CD4-positive, alpha-beta T cell (primary cell): ENCODE measurements around the gene CDK2AP2. TPM values are rescaled to one million over a fixed set of nuclear protein-coding genes. Genes with fewer than 3 reads are reported as not detected.

Source experiments
- ATAC-seq: fragments of 200-7000 bp; cut with Tn5 transposase; one replicate; pipeline ENCODE4 v1.10.0; 2022; ENCODE audit warnings: mild to moderate bottlenecking; ENCODE audit not compliant: poor library complexity
- CTCF ChIA-PET: fragments of 350-600 bp; sonication (Branson Sonifier 250); formaldehyde crosslinking; loops from one replicate; lab custom pipeline; 2021; ENCODE audit warnings: antibody characterized with exemption, inconsistent platforms; lab: Charles Lee
- POLR2A ChIA-PET: fragments of 350-600 bp; sonication (Branson Sonifier 250); formaldehyde crosslinking; loops from one replicate; lab custom pipeline; 2021; ENCODE audit warnings: antibody characterized with exemption, inconsistent platforms; lab: Charles Lee
- DNase-seq, 14 experiments: peaks; one replicate each; pipeline ENCODE4 v3.0.0-alpha.2; 2013 to 2020; ENCODE audit warnings: mixed read lengths in 2 of 14
- H3K27ac ChIP-seq, 2 donors: one replicate each; pipeline versions ENCODE4 v1.5.1 to v1.7.0; 2013; ENCODE audit warnings: low read length in 2 of 2, low read depth in 1 of 2, mild to moderate bottlenecking in 1 of 2
- H3K27me3 ChIP-seq, 2 experiments: 1 replicate in 1 of 2; 2 replicates in 1 of 2; pipeline versions ENCODE4 v1.6.1 to v1.7.0; 2013; ENCODE audit warnings: low read length in 2 of 2, control low read depth in 1 of 2, mild to moderate bottlenecking in 1 of 2, moderate library complexity in 1 of 2; ENCODE audit not compliant: insufficient read depth in 2 of 2, control insufficient read depth in 1 of 2
- H3K36me3 ChIP-seq: one replicate; pipeline ENCODE4 v1.6.1; 2013; ENCODE audit warnings: low read length, control low read depth; ENCODE audit not compliant: insufficient read depth
- H3K4me1 ChIP-seq: one replicate; pipeline ENCODE4 v1.6.1; 2013; ENCODE audit warnings: low read length, control low read depth; ENCODE audit not compliant: insufficient read depth
- H3K4me3 ChIP-seq: one replicate; pipeline ENCODE4 v1.5.1; 2013; ENCODE audit warnings: mild to moderate bottlenecking, low read length, moderate library complexity
- H3K9me3 ChIP-seq, 2 experiments: 1 replicate in 1 of 2; 2 replicates in 1 of 2; pipeline versions ENCODE4 v1.6.1 to v1.7.0; 2013; ENCODE audit warnings: low read length in 2 of 2, mild to moderate bottlenecking in 2 of 2, control low read depth in 1 of 2, moderate library complexity in 1 of 2; ENCODE audit not compliant: control insufficient read depth in 1 of 2, insufficient read depth in 1 of 2
- H3K27ac Mint-ChIP-seq: one replicate; pipeline ENCODE4 v1.8.0; 2020; ENCODE audit warnings: mixed read lengths
- H3K27me3 Mint-ChIP-seq: one replicate; pipeline ENCODE4 v1.8.0; 2021; ENCODE audit warnings: mixed read lengths
- H3K36me3 Mint-ChIP-seq: one replicate; pipeline ENCODE4 v1.8.0; 2021; ENCODE audit warnings: low read depth, mixed read lengths
- H3K4me1 Mint-ChIP-seq: one replicate; pipeline ENCODE4 v1.8.0; 2021; ENCODE audit warnings: low read depth, mixed read lengths
- H3K4me3 Mint-ChIP-seq: one replicate; pipeline ENCODE4 v1.8.0; 2020; ENCODE audit warnings: mild to moderate bottlenecking, mixed read lengths
- H3K9me3 Mint-ChIP-seq: one replicate; pipeline ENCODE4 v1.8.0; 2020; ENCODE audit warnings: mixed read lengths
- intact Hi-C, 2 experiments: fragments of 100-400 bp; cut with DNase I in 1 of 2; cut with micrococcal nuclease in 1 of 2; formaldehyde crosslinking; loops; one replicate each; pipeline versions ENCODE4 v1.15.1 to v1.9.0; 2023 to 2025; cut with DNase I, micrococcal nuclease
- total RNA-seq, 174 experiments: library from RNA in 2 of 174; stranded (reverse) in 2 of 174; gene quantifications; one replicate each; pipeline ENCODE4 v1.2.3 and lab custom pipeline; 2021 to 2026
- TF ChIP-seq, protein P1 (sequence below): fragments of 200-600 bp; IDR thresholded peaks from one replicate; pipeline ENCODE4 v1.8.0; 2022; ENCODE audit warnings: antibody characterized with exemption, mild to moderate bottlenecking

The CDK2AP2 gene
- total RNA-seq, 2 experiments from 2014 or later = 19.5 to 22.0 TPM

DNA sequence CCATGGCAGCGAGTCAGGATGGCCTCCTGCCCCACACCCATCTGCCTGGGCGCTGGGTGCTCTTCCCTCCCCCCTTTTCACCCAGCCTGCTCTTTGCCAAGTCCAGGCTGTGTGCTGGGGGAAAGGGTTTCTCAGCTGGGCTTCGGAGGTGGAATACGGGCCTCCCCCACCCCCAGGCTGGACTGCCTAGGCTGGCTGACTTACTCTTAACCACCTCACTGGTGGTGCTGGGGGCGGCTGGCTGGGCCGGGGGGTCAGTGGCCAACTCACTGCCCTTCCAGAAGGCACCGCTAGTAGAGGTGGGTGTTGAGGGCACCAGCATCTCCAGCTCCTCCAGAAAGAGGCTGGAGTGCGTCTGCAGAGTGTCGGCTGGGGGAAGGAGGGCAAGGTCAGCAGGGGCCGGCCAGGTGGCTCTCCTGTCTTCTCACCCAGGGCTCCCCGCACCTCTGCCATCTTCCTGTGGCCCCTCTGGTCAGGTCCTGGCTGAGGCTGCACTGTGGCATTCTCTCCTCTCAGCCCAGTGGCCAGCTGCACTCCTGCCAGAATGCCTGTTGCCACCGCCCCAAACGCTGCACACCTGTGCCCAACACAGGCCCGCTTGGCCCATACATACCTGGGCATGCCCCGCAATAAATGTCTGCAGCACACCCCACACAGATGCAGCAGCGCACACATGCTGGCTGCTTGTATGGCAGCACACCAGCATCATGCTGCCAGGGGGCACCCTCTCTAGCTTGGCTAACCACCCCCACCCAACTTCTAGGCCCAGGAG, 12.5 kb downstream of the CDK2AP2 start:
- Mint-ChIP-seq H3K27ac (no peak overlapping the region), H3K4me1 (peaks cover 1% of the 10 kb centered on the region), H3K27me3 (no peaks in the 10 kb centered on the region), H3K4me3 (no peak overlapping the region), H3K9me3 (no peaks in the 10 kb centered on the region), H3K36me3 (peaks cover 50% of the 10 kb centered on the region)
- ATAC-seq (no peak), DNase-seq (no peak)
- CTCF ChIA-PET = no interaction called here
- POLR2A ChIA-PET = no interaction called here
- H3K36me3 ChIP-seq = peaks cover 92% of the 10 kb centered on the region
- H3K9me3 ChIP-seq = no peaks in the 10 kb centered on the region
- H3K27ac ChIP-seq = no peak overlapping the region
- TF ChIP-seq, protein P1, sequence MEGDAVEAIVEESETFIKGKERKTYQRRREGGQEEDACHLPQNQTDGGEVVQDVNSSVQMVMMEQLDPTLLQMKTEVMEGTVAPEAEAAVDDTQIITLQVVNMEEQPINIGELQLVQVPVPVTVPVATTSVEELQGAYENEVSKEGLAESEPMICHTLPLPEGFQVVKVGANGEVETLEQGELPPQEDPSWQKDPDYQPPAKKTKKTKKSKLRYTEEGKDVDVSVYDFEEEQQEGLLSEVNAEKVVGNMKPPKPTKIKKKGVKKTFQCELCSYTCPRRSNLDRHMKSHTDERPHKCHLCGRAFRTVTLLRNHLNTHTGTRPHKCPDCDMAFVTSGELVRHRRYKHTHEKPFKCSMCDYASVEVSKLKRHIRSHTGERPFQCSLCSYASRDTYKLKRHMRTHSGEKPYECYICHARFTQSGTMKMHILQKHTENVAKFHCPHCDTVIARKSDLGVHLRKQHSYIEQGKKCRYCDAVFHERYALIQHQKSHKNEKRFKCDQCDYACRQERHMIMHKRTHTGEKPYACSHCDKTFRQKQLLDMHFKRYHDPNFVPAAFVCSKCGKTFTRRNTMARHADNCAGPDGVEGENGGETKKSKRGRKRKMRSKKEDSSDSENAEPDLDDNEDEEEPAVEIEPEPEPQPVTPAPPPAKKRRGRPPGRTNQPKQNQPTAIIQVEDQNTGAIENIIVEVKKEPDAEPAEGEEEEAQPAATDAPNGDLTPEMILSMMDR = no peak
- peaks cover 7% of the 10 kb centered on the region for H3K4me1 ChIP-seq
- no peak overlapping the region for H3K4me3 ChIP-seq
- no peaks in the 10 kb centered on the region for H3K27me3 ChIP-seq
- intact Hi-C loops = no loop called here

DNA sequence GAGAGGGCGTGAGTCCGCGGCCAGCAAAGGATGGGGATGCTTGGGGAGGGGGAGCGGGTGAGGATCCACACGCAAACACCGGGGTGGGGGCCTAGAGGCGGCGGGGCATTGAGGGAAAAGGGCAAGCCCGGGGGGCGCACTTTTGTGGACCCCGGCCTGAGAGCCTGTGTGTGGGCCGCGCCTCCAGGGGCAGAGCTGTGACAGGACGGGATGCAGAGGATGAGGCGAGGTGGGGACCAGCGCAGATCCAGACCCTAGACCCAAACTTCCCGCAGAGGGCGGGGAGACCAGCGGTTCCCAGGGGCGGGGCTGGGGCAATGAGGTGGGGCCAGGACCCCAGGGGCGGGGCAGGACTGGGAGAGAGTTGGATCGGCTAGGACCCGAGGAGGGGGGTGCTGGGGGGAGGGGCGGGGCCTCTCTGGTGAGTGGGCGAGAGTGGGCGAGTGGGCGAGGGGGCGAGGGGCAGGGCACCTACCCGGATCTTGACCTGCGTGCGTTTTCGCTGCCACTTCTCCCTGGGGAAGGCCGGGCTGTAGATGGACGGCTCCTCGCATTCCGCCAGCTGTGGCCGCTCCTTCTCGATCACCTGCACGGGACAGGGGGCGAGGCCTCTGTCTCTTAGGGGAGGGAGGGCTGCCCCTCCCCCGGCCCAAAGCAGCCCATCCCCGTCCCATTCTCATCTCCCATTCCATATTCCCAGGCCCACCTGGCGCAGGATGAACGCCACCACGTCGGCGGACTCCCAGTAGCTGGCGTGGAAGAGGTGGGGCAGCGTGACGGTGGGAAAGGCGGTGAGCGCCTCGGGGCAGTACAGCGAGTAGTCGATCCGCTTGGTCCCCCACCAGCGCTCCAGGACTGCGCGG, 13.4 kb downstream of the CDK2AP2 start:
- Mint-ChIP-seq H3K36me3 (peaks cover 56% of the 10 kb centered on the region), H3K4me3 (no peak overlapping the region), H3K27ac (no peak overlapping the region), H3K4me1 (peaks cover 4% of the 10 kb centered on the region), H3K9me3 (no peaks in the 10 kb centered on the region), H3K27me3 (no peaks in the 10 kb centered on the region)
- ChIA-PET POLR2A (interaction anchor here (2.5 kb wide), 1 partner anchor 11 kb away, joined by 9 read pairs; the partner anchor contains the start of gene AIP), CTCF (no interaction called here)
- TF ChIP-seq, protein P1 = no peak
- Histone ChIP-seq H3K36me3 (peaks cover 92% of the 10 kb centered on the region), H3K27me3 (no peaks in the 10 kb centered on the region), H3K9me3 (no peaks in the 10 kb centered on the region), H3K27ac (no peak overlapping the region), H3K4me1 (peaks cover 9% of the 10 kb centered on the region), H3K4me3 (no peak overlapping the region)
- intact Hi-C loops = no loop called here
- ATAC-seq = no peak
- no peak for DNase-seq

DNA sequence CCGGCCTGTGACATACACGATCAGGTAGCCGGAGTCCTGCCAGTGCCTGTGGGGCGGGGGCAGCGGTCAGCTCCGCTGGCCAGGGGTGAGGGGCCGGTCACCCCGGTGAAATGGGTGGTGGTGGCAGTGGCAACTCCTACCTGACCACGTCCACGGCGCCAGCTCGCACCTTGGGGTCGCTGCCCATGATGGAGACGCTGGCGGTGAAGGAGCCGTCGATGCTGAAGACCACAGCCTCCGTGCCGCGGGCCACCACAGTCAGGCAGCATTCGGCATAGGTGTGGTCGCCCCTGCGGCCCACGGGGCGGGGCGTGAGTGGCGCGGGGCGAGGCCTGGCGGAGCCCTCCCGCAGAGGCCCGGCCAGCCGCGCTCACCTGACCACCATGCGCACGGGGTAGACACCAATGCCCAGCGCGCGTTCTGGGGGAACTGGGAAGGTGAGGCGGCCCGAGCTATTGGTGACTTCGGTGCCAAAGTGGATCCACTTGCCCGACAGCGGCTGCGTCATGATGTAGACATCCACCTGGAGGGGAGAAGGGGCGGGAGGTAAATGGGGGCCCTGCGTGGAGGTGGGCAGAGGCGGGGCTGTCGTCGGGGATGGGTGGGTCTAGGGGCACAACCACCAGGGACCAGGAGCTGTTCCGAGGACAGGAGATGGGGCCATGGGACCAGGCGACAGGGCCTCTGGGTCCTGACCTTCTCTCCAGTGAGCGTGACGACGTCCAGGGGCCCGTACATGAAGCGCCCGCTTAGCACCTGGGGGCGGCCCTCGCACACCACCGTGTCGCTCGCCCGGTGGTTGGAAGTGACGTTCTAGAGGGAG, 14.2 kb downstream of the CDK2AP2 start:
- Histone ChIP-seq H3K4me1 (peaks cover 18% of the 10 kb centered on the region), H3K9me3 (no peaks in the 10 kb centered on the region), H3K27ac (no peak overlapping the region), H3K27me3 (no peaks in the 10 kb centered on the region), H3K4me3 (no peak overlapping the region), H3K36me3 (peaks cover 94% of the 10 kb centered on the region)
- ChIA-PET CTCF (no interaction called here), POLR2A (interaction anchor here (1.0 to 2.5 kb wide), 4 partner anchors 10 to 176 kb away, joined by 3 to 9 read pairs (median 4); partner anchors contain the start of genes AIP, PPP1CA and PTPRCAP)
- ATAC-seq = no peak
- intact Hi-C loops = no loop called here
- peaks cover 62% of the 10 kb centered on the region for H3K36me3 Mint-ChIP-seq
- TF ChIP-seq, protein P1 = no peak
- H3K9me3 Mint-ChIP-seq = no peaks in the 10 kb centered on the region
- no peak for DNase-seq
- H3K4me1 Mint-ChIP-seq = peaks cover 8% of the 10 kb centered on the region
- no peak overlapping the region for H3K27ac Mint-ChIP-seq
- H3K27me3 Mint-ChIP-seq = no peaks in the 10 kb centered on the region
- H3K4me3 Mint-ChIP-seq = no peak overlapping the region
